ENCODE data around the gene TBC1D20.

TBC1D20 gene

DNA sequence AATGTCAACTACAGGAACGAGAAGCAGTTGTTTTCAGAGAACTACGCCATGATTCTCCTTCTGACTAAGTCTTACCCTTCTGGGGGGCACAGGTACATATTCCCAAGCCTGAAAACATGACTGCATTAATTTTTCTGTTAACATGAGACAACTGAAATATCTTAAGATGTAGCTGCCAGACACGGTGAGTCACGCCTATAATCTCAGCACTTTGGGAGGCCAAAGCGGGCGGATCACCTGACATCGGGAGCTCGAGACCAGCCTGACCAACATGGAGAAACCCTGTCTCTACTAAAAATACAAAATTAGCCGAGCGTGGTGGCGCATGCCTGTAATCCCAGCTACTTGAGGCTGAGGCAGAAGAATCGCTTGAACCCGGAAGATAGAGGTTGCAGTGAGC, 21.7 kb downstream of the TBC1D20 start:
- TF ChIP-seq, protein P1, sequence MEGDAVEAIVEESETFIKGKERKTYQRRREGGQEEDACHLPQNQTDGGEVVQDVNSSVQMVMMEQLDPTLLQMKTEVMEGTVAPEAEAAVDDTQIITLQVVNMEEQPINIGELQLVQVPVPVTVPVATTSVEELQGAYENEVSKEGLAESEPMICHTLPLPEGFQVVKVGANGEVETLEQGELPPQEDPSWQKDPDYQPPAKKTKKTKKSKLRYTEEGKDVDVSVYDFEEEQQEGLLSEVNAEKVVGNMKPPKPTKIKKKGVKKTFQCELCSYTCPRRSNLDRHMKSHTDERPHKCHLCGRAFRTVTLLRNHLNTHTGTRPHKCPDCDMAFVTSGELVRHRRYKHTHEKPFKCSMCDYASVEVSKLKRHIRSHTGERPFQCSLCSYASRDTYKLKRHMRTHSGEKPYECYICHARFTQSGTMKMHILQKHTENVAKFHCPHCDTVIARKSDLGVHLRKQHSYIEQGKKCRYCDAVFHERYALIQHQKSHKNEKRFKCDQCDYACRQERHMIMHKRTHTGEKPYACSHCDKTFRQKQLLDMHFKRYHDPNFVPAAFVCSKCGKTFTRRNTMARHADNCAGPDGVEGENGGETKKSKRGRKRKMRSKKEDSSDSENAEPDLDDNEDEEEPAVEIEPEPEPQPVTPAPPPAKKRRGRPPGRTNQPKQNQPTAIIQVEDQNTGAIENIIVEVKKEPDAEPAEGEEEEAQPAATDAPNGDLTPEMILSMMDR (IDR thresholded peaks at IDR 0.05; ENCODE audit: low read depth, low read length) = no peak
- DNase-seq (ENCODE audit: extremely low read depth, low read depth) = no peak

DNA sequence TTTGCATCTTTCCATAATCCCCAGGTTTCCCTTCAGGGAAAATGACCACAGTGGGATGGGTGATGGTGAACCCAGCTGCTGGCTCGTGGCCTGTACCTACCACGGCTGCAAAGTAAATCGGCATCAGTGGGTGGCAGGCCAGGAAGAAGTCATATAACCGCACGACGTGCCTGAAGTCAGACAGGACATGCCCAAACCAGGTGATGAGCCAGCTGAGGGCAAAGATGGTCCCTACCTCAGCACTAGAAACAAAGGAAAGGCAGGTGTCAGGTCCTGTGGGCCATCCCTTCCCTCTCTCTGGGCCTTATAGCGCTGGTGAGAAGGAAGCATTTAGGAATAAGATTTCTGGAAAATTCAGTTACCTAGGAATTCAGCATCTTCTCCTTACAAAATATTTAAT, 22.2 kb downstream of the TBC1D20 start:
- DNase-seq (ENCODE audit: extremely low read depth, low read depth) = no peak
- TF ChIP-seq, protein P1 (IDR thresholded peaks at IDR 0.05; ENCODE audit: low read depth, low read length) = no peak

DNA sequence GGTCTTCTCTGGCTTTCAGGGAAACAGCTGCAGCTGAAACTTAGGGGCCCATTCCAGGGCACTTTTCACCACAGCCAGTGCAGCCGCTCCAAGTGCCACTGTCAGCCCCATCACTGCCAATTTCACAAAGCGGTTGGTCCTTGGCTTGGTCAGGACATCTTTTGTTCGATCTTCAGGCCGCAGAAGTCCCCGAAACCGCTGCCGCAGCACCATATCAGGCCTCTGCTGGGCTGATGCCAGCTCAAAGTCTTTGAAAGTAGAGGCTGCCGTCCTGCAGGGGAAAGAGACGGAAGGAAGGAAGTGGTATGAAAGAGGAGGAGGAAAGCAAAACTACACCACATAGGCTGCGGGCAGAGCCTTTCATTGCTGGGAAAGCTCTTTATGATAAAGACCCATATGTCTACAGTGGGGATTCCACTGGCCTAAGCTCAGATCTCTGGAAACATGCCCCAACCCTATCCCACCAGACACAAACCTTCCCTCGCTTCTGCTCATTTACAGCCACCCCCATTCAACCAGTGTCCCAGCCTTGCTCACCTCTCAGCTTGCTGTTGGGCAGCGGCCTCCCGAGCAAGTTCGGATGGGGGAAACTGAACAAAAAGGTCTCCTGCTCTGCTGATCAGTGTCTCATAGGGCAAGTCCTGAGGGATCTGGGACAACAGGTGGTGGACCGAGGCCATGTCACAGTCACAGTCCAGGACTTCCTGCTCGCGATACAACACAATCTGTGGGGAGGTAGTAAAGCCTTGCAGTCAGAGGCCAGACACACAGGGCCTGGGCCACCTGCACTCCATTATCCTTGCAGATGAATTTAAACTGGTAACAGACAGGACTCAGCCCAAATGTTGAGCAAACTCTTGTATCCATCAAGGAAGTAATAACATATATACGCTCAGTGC, 23.5 kb downstream of the TBC1D20 start:
- TF ChIP-seq, protein P1 (IDR thresholded peaks at IDR 0.05; ENCODE audit: low read depth, low read length) = no peak
- DNase-seq (ENCODE audit: extremely low read depth, low read depth) = no peak

DNA sequence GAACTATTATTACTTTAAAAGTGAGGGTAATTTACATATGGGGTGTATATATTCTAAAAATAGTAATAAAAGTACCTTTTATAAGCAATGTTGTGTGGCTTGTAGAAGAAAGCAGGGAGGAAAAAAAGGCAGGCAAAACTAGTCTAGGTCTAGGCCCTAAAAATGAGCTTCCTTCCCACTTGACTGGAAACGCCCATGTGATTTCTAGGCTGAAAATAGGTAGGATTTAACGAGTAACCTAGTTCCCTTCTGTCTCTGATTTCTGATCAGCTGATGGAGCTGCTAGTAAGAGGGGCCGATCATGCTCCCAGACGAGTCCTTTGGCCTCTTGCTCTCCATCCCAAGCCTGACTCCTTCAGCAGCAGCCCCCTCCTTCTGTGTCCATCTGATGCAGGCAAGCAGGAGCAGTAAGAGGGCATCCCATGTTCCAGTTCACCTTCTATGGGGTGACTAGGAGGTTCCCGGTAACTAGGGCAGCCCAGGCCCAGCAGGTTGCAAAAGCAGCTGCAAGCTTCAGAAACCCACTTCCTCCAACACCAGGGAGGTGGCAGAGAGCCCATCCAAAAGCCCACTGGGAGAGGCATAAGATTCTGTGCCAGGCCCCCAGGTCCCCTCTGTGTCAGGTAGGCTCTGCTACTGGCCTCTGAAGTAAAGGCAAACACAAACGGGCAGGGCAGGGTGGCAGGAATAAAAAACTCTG, 24.4 kb downstream of the TBC1D20 start:
- DNase-seq (ENCODE audit: extremely low read depth, low read depth) = no peak
- TF ChIP-seq, protein P1 (IDR thresholded peaks at IDR 0.05; ENCODE audit: low read depth, low read length) = no peak

DNA sequence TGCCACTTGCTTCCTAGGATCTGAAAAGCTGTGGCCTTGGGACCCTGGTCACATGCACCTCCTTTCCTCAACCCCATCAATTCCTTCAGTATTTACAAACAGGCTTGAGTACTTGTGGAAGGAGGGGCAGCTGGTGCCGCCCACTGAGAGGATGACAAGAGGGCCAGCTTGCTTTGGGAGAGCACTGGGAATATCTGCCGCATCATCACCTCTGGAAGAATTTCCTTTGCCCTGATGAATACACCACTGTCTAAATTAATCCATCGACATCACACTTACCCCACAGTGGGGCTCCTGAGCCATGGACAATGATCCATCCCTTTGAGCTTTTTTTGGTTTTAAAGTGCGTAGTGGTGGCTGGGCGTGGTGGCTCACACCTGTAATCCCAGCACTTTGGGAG, 25.9 kb downstream of the TBC1D20 start:
- no peak for DNase-seq (ENCODE audit: extremely low read depth, low read depth)
- TF ChIP-seq, protein P1 (IDR thresholded peaks at IDR 0.05; ENCODE audit: low read depth, low read length) = no peak

DNA sequence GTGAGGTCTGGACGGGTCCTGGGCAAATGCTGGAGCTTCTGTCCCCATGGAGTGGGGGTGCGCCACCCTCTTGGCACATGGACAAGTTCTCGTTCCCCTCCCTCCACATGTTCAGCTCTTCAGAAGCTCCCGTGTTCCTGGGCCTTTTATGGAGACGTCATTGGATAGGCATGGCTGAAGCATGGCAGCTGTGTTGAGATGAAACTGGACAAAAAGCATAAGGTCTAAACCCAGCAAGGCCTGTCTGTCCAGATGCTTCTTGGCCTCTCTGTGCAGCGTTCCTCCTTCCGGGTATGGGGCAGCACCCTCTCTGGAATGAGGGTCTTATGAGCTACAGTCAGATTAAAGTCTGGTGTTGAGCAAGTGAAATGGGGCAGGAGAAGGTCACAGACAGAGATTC, 26.8 kb downstream of the TBC1D20 start:
- TF ChIP-seq, protein P1 (IDR thresholded peaks at IDR 0.05; ENCODE audit: low read depth, low read length) = no peak
- DNase-seq (ENCODE audit: extremely low read depth, low read depth) = no peak
